HS-5 (cell line): ENCODE data around the gene TEK.
"Not testable (repeated sequence)": the region's sequence is repeated elsewhere in the genome, so short reads cannot be mapped to it uniquely, and the experiment has no call there.

Experiments
- DNase-seq: peaks from one replicate; pipeline ENCODE4 v3.0.0-alpha.2; 2012; ENCODE audit warnings: low read depth

Gene TEK

GRCh38 chr9:27108981-27109541, at the start of gene TEK:
Gene TEK (plus strand): TSS chr9:27109225. CDS start chr9:27109591, 366 bp downstream.
- DNase-seq = no peak

GRCh38 chr9:27059412-27059811, 49.6 kb upstream of the TEK start:
- DNase-seq = no peak

GRCh38 chr9:27059907-27060306, 49.1 kb upstream of the TEK start:
- no peak for DNase-seq

- DNase-seq = no peak
Observed at GRCh38 chr9:27065288-27065687, 43.7 kb upstream of the TEK start.

GRCh38 chr9:27073841-27074728, 34.9 kb upstream of the TEK start:
- DNase-seq = no peak

GRCh38 chr9:27078685-27079084, 30.3 kb upstream of the TEK start:
- DNase-seq = no peak

- DNase-seq = no peak
Observed at GRCh38 chr9:27085456-27085855, 23.6 kb upstream of the TEK start.

- DNase-seq = no peak
Observed at GRCh38 chr9:27086818-27087680, 22.0 kb upstream of the TEK start.

- no peak for DNase-seq
Observed at GRCh38 chr9:27088981-27089380, 20.0 kb upstream of the TEK start.

- no peak for DNase-seq
Observed at GRCh38 chr9:27089706-27090105, 19.3 kb upstream of the TEK start.

GRCh38 chr9:27090231-27090630, 18.8 kb upstream of the TEK start:
- no peak for DNase-seq

- DNase-seq = no peak
Observed at GRCh38 chr9:27090711-27091110, 18.3 kb upstream of the TEK start.

GRCh38 chr9:27092496-27092895, 16.5 kb upstream of the TEK start:
- not testable (repeated sequence) for DNase-seq

GRCh38 chr9:27093384-27094067, 15.5 kb upstream of the TEK start:
- not testable (repeated sequence) for DNase-seq

- peak; percentile 56 for DNase-seq
Observed at GRCh38 chr9:27094640-27095298, 14.3 kb upstream of the TEK start.

GRCh38 chr9:27107241-27107640, 1.8 kb upstream of the TEK start:
- DNase-seq = no peak

GRCh38 chr9:27109621-27110020, 596 bp downstream of the TEK start:
- DNase-seq = no peak

GRCh38 chr9:27110181-27110580, 1.2 kb downstream of the TEK start:
- DNase-seq = no peak

GRCh38 chr9:27112235-27112634, 3.2 kb downstream of the TEK start:
- no peak for DNase-seq

GRCh38 chr9:27117489-27118135, 8.6 kb downstream of the TEK start:
- DNase-seq = peak; percentile 50

GRCh38 chr9:27118916-27119315, 9.9 kb downstream of the TEK start:
- DNase-seq = no peak
